Immature natural killer cell (primary cell): ENCODE results near the gene C5AR1. TPM values are rescaled to one million over a fixed set of nuclear protein-coding genes. Genes with fewer than 3 reads are reported as not detected.

ENCODE experiments used
- DNase-seq, 3 donors: peaks; one replicate each; pipeline ENCODE4 v3.0.0; 2022; ENCODE audit warnings: mixed read lengths in 1 of 3
- H3K27ac Mint-ChIP-seq, 6 donors: one replicate each; pipeline ENCODE4 v1.8.0; 2020; ENCODE audit warnings: mixed read lengths in 6 of 6, mild to moderate bottlenecking in 5 of 6, inconsistent platforms in 4 of 6, moderate library complexity in 3 of 6
- H3K27me3 Mint-ChIP-seq, 3 donors: one replicate each; pipeline ENCODE4 v1.8.0; 2020 to 2021; ENCODE audit warnings: low read depth in 3 of 3, mild to moderate bottlenecking in 3 of 3, mixed read lengths in 3 of 3, moderate library complexity in 3 of 3, inconsistent platforms in 1 of 3
- H3K36me3 Mint-ChIP-seq, 3 donors: one replicate each; pipeline ENCODE4 v1.8.0; 2020; ENCODE audit warnings: mixed read lengths in 3 of 3, inconsistent platforms in 2 of 3, mild to moderate bottlenecking in 2 of 3
- H3K4me1 Mint-ChIP-seq, 2 donors: one replicate each; pipeline ENCODE4 v1.8.0; 2020; ENCODE audit warnings: inconsistent platforms in 2 of 2, mild to moderate bottlenecking in 2 of 2, mixed read lengths in 2 of 2, moderate library complexity in 1 of 2
- H3K4me3 Mint-ChIP-seq, 5 donors: one replicate each; pipeline ENCODE4 v1.8.0; 2020; ENCODE audit warnings: mild to moderate bottlenecking in 5 of 5, mixed read lengths in 5 of 5, inconsistent platforms in 3 of 5, moderate library complexity in 3 of 5
- H3K9me3 Mint-ChIP-seq, 6 donors: one replicate each; pipeline ENCODE4 v1.8.0; 2020; ENCODE audit warnings: mild to moderate bottlenecking in 6 of 6, mixed read lengths in 6 of 6, inconsistent platforms in 4 of 6, moderate library complexity in 3 of 6
- polyA plus RNA-seq, 3 donors: library from polyadenylated mRNA; unstranded; fragments of 300-500 nt; fragmentation: Illumina TruSeq; gene quantifications; one replicate each; pipeline ENCODE4 v1.2.3, GENCODE V29; 2021

The C5AR1 gene
- polyA plus RNA-seq, 3 donors from 2014 or later = 0.16 to 0.36 TPM; not detected in 1

DNA sequence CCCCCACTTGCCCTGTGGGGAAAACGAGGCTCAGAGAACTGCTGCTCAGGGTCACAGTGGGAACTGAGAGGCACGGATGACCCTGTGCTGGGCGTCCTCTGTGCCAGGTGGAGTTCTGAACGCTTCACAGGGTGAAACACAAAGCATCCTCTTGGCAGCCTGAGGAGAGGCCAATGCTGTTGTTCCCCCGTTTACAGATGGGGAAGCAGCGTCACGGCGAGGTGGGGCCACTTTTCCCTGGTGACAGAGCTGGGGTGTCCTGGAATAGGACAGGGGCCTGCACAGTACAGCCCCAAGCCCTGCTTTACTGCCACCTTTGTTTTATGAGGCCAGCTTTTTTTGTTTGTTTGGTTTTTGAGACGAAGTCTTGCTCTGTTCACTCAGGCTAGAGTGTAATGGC, 61.6 kb downstream of the C5AR1 start:
- Mint-ChIP-seq H3K4me1 (peaks cover 0 to 2% of the 10 kb centered on the region in 2 donors), H3K27ac (no peak overlapping the region), H3K36me3 (peaks cover 9 to 34% (median 11%) of the 10 kb centered on the region in 3 donors), H3K4me3 (no peak overlapping the region), H3K27me3 (no peaks in the 10 kb centered on the region), H3K9me3 (no peaks in the 10 kb centered on the region)
- no peak for DNase-seq

Other genes starting within 250 kb of the C5AR1 start
- 1 to 10 TPM in 2 of 3 donors, under 1 TPM in 1; 0.04 to 2.3 (median 1.1) TPM for gene ZC3H4, start 196.1 kb upstream of the C5AR1 start, polyA plus RNA-seq
- 100 to 1,000 TPM; 111 to 159 (median 119) TPM for gene SAE1, start 179.0 kb upstream of the C5AR1 start, polyA plus RNA-seq
- gene BBC3, start 78.7 kb upstream of the C5AR1 start, polyA plus RNA-seq = 10 to 100 TPM in 1 of 3 donors, 1 to 10 TPM in 2; 8.3 to 13.9 (median 8.4) TPM
- 10 to 100 TPM in 1 of 3 donors, 1 to 10 TPM in 2; 2.6 to 12.2 (median 5.1) TPM for gene CCDC9, start 53.3 kb upstream of the C5AR1 start, polyA plus RNA-seq
- gene INAFM1, start 35.0 kb upstream of the C5AR1 start, polyA plus RNA-seq = 1 to 10 TPM; 1.2 to 3.9 (median 2.3) TPM
- gene C5AR2, start 22.3 kb downstream of the C5AR1 start, polyA plus RNA-seq = under 1 TPM in 2 of 3 donors, not detected in 1; 0.18 to 0.29 TPM
- 1 to 10 TPM; 3.2 to 9.7 (median 5.2) TPM for gene DHX34, start 39.5 kb downstream of the C5AR1 start, polyA plus RNA-seq
- gene MEIS3, start 109.7 kb downstream of the C5AR1 start, polyA plus RNA-seq = not detected
- gene SLC8A2, start 162.0 kb downstream of the C5AR1 start, polyA plus RNA-seq = not detected
- gene KPTN, start 174.4 kb downstream of the C5AR1 start, polyA plus RNA-seq = 10 to 100 TPM in 1 of 3 donors, 1 to 10 TPM in 2; 5.0 to 25.7 (median 8.9) TPM
- 100 to 1,000 TPM; 114 to 177 (median 146) TPM for gene NAPA, start 205.2 kb downstream of the C5AR1 start, polyA plus RNA-seq